ENCODE data around the gene THSD7B.

THSD7B gene

GRCh38 chr2:137467246-137467862, 702.0 kb downstream of the THSD7B start:
- TF ChIP-seq GATA3 (IDR thresholded peaks at IDR 0.05; ENCODE audit: low read depth, low read length), result peak; percentile 72; the same call in 1 of the 2 replicates
- no peak for TF ChIP-seq GATA2 (IDR thresholded peaks at IDR 0.05; ENCODE audit: low read depth, low read length)

- no peak for TF ChIP-seq GATA2 (IDR thresholded peaks at IDR 0.05; ENCODE audit: low read depth, low read length)
- TF ChIP-seq GATA3 (IDR thresholded peaks at IDR 0.05; ENCODE audit: low read depth, low read length), result no peak
These were observed 727.9 kb downstream of the THSD7B start for GRCh38 chr2:137493261-137493660.

GRCh38 chr2:137500599-137500998, 735.3 kb downstream of the THSD7B start:
- TF ChIP-seq GATA3 (IDR thresholded peaks at IDR 0.05; ENCODE audit: low read depth, low read length) (no peak), GATA2 (IDR thresholded peaks at IDR 0.05; ENCODE audit: low read depth, low read length) (no peak)

- TF ChIP-seq GATA3 (IDR thresholded peaks at IDR 0.05; ENCODE audit: low read depth, low read length) (no peak), GATA2 (IDR thresholded peaks at IDR 0.05; ENCODE audit: low read depth, low read length) (no peak)
These were observed 741.9 kb downstream of the THSD7B start for GRCh38 chr2:137507237-137507636.

GRCh38 chr2:137508739-137509384, 743.5 kb downstream of the THSD7B start:
- TF ChIP-seq GATA3 (IDR thresholded peaks at IDR 0.05; ENCODE audit: low read depth, low read length), result no peak

- TF ChIP-seq GATA3 (IDR thresholded peaks at IDR 0.05; ENCODE audit: low read depth, low read length), result no peak
- no peak for TF ChIP-seq GATA2 (IDR thresholded peaks at IDR 0.05; ENCODE audit: low read depth, low read length)
These were observed 746.2 kb downstream of the THSD7B start for GRCh38 chr2:137511526-137511925.

GRCh38 chr2:137521653-137522619, 756.6 kb downstream of the THSD7B start:
- TF ChIP-seq GATA3 (IDR thresholded peaks at IDR 0.05; ENCODE audit: low read depth, low read length) (no peak), GATA2 (IDR thresholded peaks at IDR 0.05; ENCODE audit: low read depth, low read length) (no peak)

GRCh38 chr2:137522620-137523011, 757.3 kb downstream of the THSD7B start:
- no peak for TF ChIP-seq GATA3 (IDR thresholded peaks at IDR 0.05; ENCODE audit: low read depth, low read length)
- no peak for TF ChIP-seq GATA2 (IDR thresholded peaks at IDR 0.05; ENCODE audit: low read depth, low read length)

- TF ChIP-seq GATA2 (IDR thresholded peaks at IDR 0.05; ENCODE audit: low read depth, low read length), result no peak
- no peak for TF ChIP-seq GATA3 (IDR thresholded peaks at IDR 0.05; ENCODE audit: low read depth, low read length)
These were observed 758.6 kb downstream of the THSD7B start for GRCh38 chr2:137523931-137524330.

- TF ChIP-seq GATA3 (IDR thresholded peaks at IDR 0.05; ENCODE audit: low read depth, low read length), result no peak
- TF ChIP-seq GATA2 (IDR thresholded peaks at IDR 0.05; ENCODE audit: low read depth, low read length), result no peak
These were observed 759.8 kb downstream of the THSD7B start for GRCh38 chr2:137525132-137525531.

- no peak for TF ChIP-seq GATA3 (IDR thresholded peaks at IDR 0.05; ENCODE audit: low read depth, low read length)
- TF ChIP-seq GATA2 (IDR thresholded peaks at IDR 0.05; ENCODE audit: low read depth, low read length), result no peak
These were observed 760.4 kb downstream of the THSD7B start for GRCh38 chr2:137525641-137526190.

- TF ChIP-seq GATA2 (IDR thresholded peaks at IDR 0.05; ENCODE audit: low read depth, low read length) (no peak), GATA3 (IDR thresholded peaks at IDR 0.05; ENCODE audit: low read depth, low read length) (no peak)
These were observed 770.6 kb downstream of the THSD7B start for GRCh38 chr2:137535897-137536296.

GRCh38 chr2:137539336-137539735, 774.0 kb downstream of the THSD7B start:
- TF ChIP-seq GATA2 (IDR thresholded peaks at IDR 0.05; ENCODE audit: low read depth, low read length) (no peak), GATA3 (IDR thresholded peaks at IDR 0.05; ENCODE audit: low read depth, low read length) (no peak)

GRCh38 chr2:137547842-137548241, 782.5 kb downstream of the THSD7B start:
- TF ChIP-seq GATA3 (IDR thresholded peaks at IDR 0.05; ENCODE audit: low read depth, low read length), result no peak
- no peak for TF ChIP-seq GATA2 (IDR thresholded peaks at IDR 0.05; ENCODE audit: low read depth, low read length)
